C4-2B (cell line): ENCODE measurements around the gene ZDHHC14.

ENCODE experiments used
- H3K27ac ChIP-seq: fragments of 450-650 bp; 2 replicates; pipeline ENCODE4 v1.5.1; 2017
- ZFX ChIP-seq: fragments of 450-650 bp; IDR thresholded peaks from 2 replicates; pipeline ENCODE4 v1.6.1; 2017
- TF ChIP-seq, protein P1 (sequence below): fragments of 450-650 bp; conservative IDR thresholded peaks from 2 replicates; pipeline ENCODE4 v1.5.1; 2017; ENCODE audit warnings: mild to moderate bottlenecking

ZDHHC14 gene

DNA sequence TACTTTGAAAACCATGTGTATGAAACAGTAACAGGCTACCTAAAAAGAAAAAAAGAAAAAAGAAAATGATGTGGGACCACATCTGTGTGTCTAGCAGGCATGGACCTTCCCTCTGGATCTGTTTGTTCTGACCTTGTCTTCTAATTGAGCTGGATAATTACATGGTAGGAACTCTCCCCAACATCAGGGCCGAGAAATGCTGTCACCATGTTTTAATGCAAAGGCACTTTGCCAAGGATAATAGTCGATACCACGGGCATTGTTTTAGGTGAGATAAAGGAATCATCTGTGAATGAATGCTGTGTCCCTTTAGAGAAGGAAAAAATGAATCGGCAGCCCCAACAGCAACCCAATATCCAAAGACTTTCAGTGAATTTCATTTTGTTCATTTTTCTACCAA, 149.1 kb downstream of the ZDHHC14 start:
- no peak overlapping the region for H3K27ac ChIP-seq

DNA sequence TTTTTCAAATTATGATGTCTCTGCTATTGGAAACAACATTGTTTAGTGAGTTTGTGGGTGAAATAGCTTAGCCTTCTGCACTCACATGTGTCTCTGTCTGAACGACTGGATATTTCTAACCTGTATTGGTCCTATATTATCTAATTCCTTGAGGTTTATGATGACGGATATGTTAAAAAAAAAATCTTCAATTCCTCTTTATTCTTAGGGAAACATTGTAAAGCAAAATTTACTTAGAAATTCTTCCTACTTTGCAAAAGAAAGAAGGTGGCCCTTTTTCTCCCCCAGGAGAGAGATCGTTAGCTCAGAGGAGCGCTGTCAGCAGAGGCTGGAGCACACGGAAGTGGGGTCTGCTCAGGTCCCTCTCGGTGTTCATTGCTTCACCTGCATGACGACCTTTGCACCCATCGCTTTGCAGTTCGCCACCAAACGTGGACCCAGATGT, 149.8 kb downstream of the ZDHHC14 start:
- no peak for TF ChIP-seq ZFX
- TF ChIP-seq, protein P1, sequence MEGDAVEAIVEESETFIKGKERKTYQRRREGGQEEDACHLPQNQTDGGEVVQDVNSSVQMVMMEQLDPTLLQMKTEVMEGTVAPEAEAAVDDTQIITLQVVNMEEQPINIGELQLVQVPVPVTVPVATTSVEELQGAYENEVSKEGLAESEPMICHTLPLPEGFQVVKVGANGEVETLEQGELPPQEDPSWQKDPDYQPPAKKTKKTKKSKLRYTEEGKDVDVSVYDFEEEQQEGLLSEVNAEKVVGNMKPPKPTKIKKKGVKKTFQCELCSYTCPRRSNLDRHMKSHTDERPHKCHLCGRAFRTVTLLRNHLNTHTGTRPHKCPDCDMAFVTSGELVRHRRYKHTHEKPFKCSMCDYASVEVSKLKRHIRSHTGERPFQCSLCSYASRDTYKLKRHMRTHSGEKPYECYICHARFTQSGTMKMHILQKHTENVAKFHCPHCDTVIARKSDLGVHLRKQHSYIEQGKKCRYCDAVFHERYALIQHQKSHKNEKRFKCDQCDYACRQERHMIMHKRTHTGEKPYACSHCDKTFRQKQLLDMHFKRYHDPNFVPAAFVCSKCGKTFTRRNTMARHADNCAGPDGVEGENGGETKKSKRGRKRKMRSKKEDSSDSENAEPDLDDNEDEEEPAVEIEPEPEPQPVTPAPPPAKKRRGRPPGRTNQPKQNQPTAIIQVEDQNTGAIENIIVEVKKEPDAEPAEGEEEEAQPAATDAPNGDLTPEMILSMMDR, result no peak
- no peak overlapping the region for H3K27ac ChIP-seq

More for the DNA sequence above, 149.1 kb downstream of the ZDHHC14 start:
- no peak for TF ChIP-seq ZFX
- TF ChIP-seq, protein P1, result no peak

- TF ChIP-seq ZFX, result no peak
- TF ChIP-seq, protein P1, result no peak
- no peak overlapping the region for H3K27ac ChIP-seq
Measured at GRCh38 chr6:157531169-157531985, 150.4 kb downstream of the ZDHHC14 start.

DNA sequence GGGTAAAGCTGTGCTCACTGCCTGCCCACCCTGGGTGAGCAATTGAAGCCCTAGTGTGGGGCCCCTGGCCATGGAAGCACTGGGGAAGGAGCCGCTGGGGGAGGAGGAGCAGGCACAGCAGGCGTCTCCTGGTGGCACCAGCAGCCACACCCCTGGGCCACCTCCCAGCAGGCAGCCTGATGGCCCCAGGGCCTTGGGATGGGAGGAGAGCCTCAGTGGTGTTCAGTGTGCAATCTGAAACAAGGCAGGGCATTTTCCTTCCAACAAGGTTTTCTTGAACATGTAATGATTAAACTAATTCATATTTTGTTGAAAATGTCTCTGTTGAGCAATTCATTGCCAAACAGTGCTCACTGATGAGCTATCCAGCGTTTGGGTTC, 151.0 kb downstream of the ZDHHC14 start:
- TF ChIP-seq, protein P1, result no peak
- no peak for TF ChIP-seq ZFX
- no peak overlapping the region for H3K27ac ChIP-seq

DNA sequence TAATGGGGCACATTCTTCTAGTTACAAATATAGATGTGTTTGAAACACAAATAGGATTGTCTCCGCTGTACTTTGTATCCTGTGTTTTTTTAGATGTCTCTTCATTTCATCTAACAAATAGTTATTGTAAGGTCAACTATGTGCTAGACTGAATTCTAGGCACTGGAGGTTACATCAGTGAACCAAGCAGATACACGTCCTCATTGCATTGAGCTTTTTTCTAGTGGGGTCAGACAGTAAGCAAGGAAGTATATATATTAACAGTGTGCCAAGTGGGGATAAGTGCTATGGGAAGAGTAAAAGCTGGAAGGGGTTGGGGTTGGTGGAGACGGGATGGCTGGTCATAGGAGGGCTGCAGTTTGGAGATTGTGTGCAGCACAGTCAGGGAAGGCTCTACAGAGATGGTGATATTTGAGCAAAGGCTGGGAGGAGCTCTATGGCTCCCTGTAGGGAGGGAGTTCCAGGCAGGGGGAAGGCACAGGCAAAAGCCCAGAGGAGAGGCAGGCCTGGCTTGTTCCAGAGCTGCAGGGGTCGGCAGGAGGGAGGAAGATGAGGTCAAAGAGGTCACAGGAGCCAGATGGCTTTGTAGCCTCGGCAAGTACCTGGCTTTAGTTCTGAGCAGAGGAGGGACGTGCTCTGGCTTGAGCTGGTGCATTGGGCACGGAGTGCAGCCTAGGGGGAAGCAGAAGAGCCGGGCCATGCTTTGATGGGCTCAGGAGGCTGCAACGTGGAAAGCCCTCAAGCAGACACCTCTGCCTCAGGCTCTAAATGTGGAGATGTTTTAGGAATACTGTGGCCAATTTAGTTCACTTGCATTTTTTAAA, 152.3 kb downstream of the ZDHHC14 start:
- TF ChIP-seq ZFX, result no peak
- TF ChIP-seq, protein P1, result no peak
- no peak overlapping the region for H3K27ac ChIP-seq

DNA sequence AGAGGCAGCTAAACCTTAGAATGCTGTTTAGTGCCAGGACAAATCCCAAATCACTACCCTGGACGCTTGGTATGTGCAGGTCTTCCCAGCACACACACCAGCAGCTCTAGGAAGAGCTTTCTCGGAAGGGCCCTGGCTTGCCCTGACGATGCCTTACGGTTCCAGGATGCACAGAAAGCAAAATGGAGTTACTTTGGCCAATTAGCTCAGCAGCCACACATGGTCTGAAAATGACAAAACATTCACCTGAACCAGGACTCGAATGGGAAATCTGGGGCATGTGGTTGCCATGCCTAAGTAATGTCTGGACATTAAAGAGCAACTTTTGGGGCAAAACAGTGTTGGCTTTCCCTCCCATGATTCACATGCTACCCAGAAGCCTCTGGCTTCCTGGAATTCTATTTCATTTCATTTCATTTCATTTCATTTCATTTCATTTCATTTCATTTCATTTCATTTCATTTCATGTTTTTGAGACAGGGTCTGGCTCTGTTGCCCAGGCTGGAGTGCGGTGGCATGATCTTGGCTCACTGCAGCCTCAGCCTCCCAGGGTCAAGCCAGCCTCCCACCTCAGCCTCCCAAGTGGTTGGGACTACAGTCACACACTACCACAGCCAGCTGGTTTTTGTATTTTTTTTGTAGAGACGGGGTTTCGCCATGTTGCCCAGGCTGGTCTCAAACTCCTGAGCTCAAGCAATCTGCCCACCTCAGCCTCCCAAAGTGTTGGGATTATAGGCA, 153.3 kb downstream of the ZDHHC14 start:
- TF ChIP-seq ZFX, result no peak
- TF ChIP-seq, protein P1, result no peak
- no peak overlapping the region for H3K27ac ChIP-seq

DNA sequence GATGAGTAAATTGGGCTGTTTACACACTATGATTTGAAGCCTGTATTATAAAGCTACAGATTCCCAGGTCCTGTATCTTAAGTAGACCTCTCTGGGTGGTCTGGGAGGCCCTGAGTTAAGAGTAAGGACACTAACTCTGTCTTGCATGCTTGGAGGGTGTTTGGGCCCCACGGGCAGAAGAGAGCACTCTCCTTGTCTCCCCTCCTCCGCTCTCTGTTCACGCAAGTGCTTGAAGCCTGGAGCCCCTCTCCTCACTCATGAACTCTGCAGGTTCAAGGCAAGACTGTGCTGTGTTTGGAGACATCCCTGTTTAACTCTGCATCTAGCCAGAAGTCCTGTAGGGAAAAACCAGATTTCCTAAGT, 154.0 kb downstream of the ZDHHC14 start:
- TF ChIP-seq, protein P1, result no peak
- no peak for TF ChIP-seq ZFX
- no peak overlapping the region for H3K27ac ChIP-seq
